GM12878 (cell line): ENCODE results near the gene IER5.

Source experiments
- EZH2 ChIP-seq: IDR thresholded peaks from 2 replicates; pipeline ENCODE4 v1.6.1; 2012; ENCODE audit warnings: low read depth, mild to moderate bottlenecking, control low read depth, inconsistent platforms, low read length, borderline replicate concordance; ENCODE audit not compliant: control insufficient read depth
- KDM1A ChIP-seq: fragments of 200-600 bp; sonication (generic); IDR thresholded peaks from 2 replicates; pipeline ENCODE4 v1.6.1; 2016; ENCODE audit warnings: borderline replicate concordance
- TF ChIP-seq, protein P1 (sequence below): IDR thresholded peaks from 2 replicates; pipeline ENCODE4 v1.6.1; 2011; ENCODE audit warnings: borderline replicate concordance, low read depth, mild to moderate bottlenecking, moderate library complexity, mixed read lengths, low read length; ENCODE audit not compliant: insufficient read depth; ENCODE audit errors: extremely low read length

DNA sequence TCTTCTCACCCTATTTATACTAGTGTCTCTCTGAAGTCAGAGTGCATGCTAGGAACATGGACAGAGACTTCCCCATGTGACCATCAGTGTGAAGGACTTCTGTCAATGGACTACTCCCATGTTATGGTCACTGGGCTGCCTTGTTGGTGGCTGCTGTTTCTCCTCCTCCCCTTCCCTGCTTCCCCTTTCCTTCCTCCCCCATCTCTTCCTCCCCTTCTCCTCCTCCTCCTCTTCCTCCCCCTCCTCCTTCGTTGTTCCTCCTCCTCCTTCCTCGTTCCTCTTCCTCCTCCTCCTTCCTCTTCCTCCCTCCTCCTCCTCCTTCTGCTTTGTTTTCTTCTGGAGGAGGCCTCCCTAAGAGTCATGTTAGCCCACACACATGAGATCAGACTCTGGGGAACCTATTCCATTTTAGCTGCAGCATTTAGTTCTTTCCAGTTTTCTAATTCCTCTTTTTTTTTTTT is 35.8 kb downstream of the IER5 start:
- TF ChIP-seq, protein P1, sequence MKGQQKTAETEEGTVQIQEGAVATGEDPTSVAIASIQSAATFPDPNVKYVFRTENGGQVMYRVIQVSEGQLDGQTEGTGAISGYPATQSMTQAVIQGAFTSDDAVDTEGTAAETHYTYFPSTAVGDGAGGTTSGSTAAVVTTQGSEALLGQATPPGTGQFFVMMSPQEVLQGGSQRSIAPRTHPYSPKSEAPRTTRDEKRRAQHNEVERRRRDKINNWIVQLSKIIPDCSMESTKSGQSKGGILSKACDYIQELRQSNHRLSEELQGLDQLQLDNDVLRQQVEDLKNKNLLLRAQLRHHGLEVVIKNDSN: peak; percentile 28
- TF ChIP-seq KDM1A: no peak
- TF ChIP-seq EZH2: no peak
